ENCODE results near the gene CCDC27. TPM values are rescaled to one million over a fixed set of nuclear protein-coding genes. Genes with fewer than 3 reads are reported as not detected.

The CCDC27 gene
- total and polyA plus RNA-seq, 4 donors: not detected

DNA sequence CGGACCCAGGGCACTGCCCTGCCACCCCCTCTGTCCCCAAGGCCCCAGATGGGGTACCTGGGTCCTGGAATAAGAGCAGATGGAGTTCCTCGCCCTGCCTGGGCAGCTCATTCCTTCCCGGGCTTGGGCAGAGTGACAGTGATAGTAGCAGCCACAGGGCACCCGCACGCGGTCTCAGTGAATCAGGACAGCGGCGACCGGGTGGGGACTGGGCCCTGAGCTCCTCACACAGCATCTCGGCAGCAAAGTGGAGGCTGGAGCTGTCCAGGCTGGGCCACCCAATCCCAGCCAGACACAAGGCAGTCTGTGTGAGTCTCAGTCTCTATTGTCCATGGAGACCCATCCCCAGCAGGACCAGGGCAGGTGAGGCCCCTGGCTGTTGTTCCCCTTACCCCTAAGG is 37.4 kb upstream of the CCDC27 start:
- Histone ChIP-seq H3K4me3 (ENCODE audit: low read depth in 1 of 3, low read length in 3 of 3) (no peak overlapping the region), H3K36me3 (ENCODE audit: control insufficient read depth in 4 of 4, insufficient read depth in 3 of 4, low read depth in 1 of 4, low read length in 3 of 4) (no peaks in the 10 kb centered on the region), H3K9me3 (ENCODE audit: control insufficient read depth in 4 of 4, low read length in 3 of 4) (no peaks in the 10 kb centered on the region), H3K27me3 (ENCODE audit: control insufficient read depth in 4 of 4, insufficient read depth in 4 of 4, low read length in 3 of 4) (no peaks in the 10 kb centered on the region), H3K9ac (ENCODE audit: low read depth in 1 of 2, low read length in 2 of 2) (no peak overlapping the region), H3K27ac (ENCODE audit: low read depth in 1 of 2, low read length in 2 of 2) (no peak overlapping the region), H3K4me1 (ENCODE audit: control insufficient read depth in 4 of 4, insufficient read depth in 4 of 4, low read length in 3 of 4) (no peaks in the 10 kb centered on the region)
- no peak for TF ChIP-seq GABPA (IDR thresholded peaks at IDR 0.05 in 1 of 2, conservative IDR thresholded peaks at IDR 0.05 in 1 of 2)
- WGBS: 86% methylated on average over 10 of the region's 10 CpGs
- DNase-seq (ENCODE audit: low spot score): no peak

DNA sequence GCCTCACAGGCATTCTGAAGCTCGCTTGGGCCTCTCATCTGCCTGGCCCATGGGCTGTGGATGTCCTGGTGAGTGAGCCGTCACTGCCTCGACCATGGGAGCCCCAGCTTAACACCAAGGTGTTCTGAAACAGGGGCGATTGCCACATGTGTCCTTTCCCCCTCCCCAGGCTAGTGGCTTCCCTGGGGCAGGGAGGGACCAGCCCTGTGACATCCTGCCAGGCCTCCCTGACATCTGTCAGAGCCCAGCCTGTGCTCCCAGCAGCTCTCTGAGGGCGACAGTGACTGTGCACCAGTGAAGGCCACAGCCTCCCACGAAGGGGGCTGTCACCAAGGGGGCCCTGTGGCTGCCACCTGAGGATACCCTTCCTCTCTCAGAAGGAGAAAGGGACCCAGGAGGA is 35.9 kb upstream of the CCDC27 start:
- no peak overlapping the region for H3K27ac ChIP-seq (ENCODE audit: low read depth in 1 of 2, low read length in 2 of 2)
- H3K36me3 ChIP-seq (ENCODE audit: control insufficient read depth in 4 of 4, insufficient read depth in 3 of 4, low read depth in 1 of 4, low read length in 3 of 4): no peaks in the 10 kb centered on the region
- 82% methylated on average over 6 of the region's 6 CpGs for WGBS
- H3K9me3 ChIP-seq (ENCODE audit: control insufficient read depth in 4 of 4, low read length in 3 of 4): no peaks in the 10 kb centered on the region
- H3K4me3 ChIP-seq (ENCODE audit: low read depth in 1 of 3, low read length in 3 of 3): no peak overlapping the region
- no peak overlapping the region for H3K9ac ChIP-seq (ENCODE audit: low read depth in 1 of 2, low read length in 2 of 2)
- no peaks in the 10 kb centered on the region for H3K27me3 ChIP-seq (ENCODE audit: control insufficient read depth in 4 of 4, insufficient read depth in 4 of 4, low read length in 3 of 4)
- no peaks in the 10 kb centered on the region for H3K4me1 ChIP-seq (ENCODE audit: control insufficient read depth in 4 of 4, insufficient read depth in 4 of 4, low read length in 3 of 4)
- TF ChIP-seq EGR1 (IDR thresholded peaks at IDR 0.05; ENCODE audit: low read depth in 2 of 2) (no peak), HNF4A (conservative IDR thresholded peaks at IDR 0.05) (no peak)
- TF ChIP-seq, protein P1, sequence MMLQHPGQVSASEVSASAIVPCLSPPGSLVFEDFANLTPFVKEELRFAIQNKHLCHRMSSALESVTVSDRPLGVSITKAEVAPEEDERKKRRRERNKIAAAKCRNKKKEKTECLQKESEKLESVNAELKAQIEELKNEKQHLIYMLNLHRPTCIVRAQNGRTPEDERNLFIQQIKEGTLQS (IDR thresholded peaks at IDR 0.05): no peak
- no peak for DNase-seq (ENCODE audit: low spot score)

DNA sequence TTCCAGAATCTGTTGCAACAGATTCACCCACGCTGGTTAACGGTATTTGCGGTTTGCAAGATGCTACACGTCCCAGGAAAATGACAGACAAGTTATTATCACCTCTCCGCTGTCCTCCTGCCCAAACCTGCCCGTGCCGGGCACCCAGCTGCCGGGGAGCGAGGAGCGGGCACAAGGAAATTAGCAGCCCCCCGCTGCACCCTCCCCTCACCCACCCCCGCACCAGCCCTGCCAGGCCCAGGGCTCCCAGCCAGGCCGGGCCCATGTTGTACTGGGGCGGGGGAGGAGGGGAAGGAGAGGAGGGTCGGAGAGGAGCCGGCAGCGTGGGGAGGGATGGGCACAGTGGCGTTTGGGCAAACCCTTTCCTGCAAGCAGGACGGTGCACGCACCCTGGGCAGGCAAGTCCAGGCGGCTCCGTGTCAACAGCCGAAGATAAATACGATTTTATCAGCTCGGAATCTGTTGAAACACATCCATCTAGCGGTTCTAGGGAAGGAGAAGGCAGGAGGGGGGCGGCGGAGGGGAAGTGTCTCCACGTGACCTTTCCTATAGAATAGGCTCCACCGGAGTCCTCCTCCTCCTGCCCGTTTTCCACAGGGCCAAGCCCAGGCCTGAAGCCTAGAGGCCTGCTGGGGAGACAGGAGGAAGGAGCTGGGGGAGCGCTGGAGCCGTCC is 35.1 kb upstream of the CCDC27 start:
- no peak for DNase-seq (ENCODE audit: low spot score)
- no peaks in the 10 kb centered on the region for H3K36me3 ChIP-seq (ENCODE audit: control insufficient read depth in 4 of 4, insufficient read depth in 3 of 4, low read depth in 1 of 4, low read length in 3 of 4)
- no peaks in the 10 kb centered on the region for H3K4me1 ChIP-seq (ENCODE audit: control insufficient read depth in 4 of 4, insufficient read depth in 4 of 4, low read length in 3 of 4)
- H3K4me3 ChIP-seq (ENCODE audit: low read depth in 1 of 3, low read length in 3 of 3): no peak overlapping the region
- TF ChIP-seq FOXA2 (IDR thresholded peaks at IDR 0.05) (no peak), HNF4G (IDR thresholded peaks at IDR 0.05) (no peak), FOXA1 (IDR thresholded peaks at IDR 0.05) (no peak), NR2F2 (IDR thresholded peaks at IDR 0.05) (no peak), HNF4A (conservative IDR thresholded peaks at IDR 0.05) (no peak), JUND (IDR thresholded peaks at IDR 0.05) (no peak), RXRA (IDR thresholded peaks at IDR 0.05) (no peak), EGR1 (IDR thresholded peaks at IDR 0.05; ENCODE audit: low read depth in 2 of 2) (no peak), RAD21 (IDR thresholded peaks at IDR 0.05) (no peak), SP1 (IDR thresholded peaks at IDR 0.05) (no peak)
- TF ChIP-seq, protein P2, sequence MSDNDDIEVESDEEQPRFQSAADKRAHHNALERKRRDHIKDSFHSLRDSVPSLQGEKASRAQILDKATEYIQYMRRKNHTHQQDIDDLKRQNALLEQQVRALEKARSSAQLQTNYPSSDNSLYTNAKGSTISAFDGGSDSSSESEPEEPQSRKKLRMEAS (IDR thresholded peaks at IDR 0.05): no peak
- TF ChIP-seq, protein P3, sequence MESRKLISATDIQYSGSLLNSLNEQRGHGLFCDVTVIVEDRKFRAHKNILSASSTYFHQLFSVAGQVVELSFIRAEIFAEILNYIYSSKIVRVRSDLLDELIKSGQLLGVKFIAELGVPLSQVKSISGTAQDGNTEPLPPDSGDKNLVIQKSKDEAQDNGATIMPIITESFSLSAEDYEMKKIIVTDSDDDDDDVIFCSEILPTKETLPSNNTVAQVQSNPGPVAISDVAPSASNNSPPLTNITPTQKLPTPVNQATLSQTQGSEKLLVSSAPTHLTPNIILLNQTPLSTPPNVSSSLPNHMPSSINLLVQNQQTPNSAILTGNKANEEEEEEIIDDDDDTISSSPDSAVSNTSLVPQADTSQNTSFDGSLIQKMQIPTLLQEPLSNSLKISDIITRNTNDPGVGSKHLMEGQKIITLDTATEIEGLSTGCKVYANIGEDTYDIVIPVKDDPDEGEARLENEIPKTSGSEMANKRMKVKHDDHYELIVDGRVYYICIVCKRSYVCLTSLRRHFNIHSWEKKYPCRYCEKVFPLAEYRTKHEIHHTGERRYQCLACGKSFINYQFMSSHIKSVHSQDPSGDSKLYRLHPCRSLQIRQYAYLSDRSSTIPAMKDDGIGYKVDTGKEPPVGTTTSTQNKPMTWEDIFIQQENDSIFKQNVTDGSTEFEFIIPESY (IDR thresholded peaks at IDR 0.05): no peak
- no peak overlapping the region for H3K27ac ChIP-seq (ENCODE audit: low read depth in 1 of 2, low read length in 2 of 2)
- no peaks in the 10 kb centered on the region for H3K9me3 ChIP-seq (ENCODE audit: control insufficient read depth in 4 of 4, low read length in 3 of 4)
- 64% methylated on average over 33 of the region's 33 CpGs for WGBS
- H3K9ac ChIP-seq (ENCODE audit: low read depth in 1 of 2, low read length in 2 of 2): no peak overlapping the region
- no peaks in the 10 kb centered on the region for H3K27me3 ChIP-seq (ENCODE audit: control insufficient read depth in 4 of 4, insufficient read depth in 4 of 4, low read length in 3 of 4)

Data from liver (tissue), 9 donors.